Measurements from ENCODE around the gene USP3.

USP3 gene

GRCh38 chr15:63499611-63500010 is 4.8 kb upstream of the USP3 start:
- TF ChIP-seq, protein P1, sequence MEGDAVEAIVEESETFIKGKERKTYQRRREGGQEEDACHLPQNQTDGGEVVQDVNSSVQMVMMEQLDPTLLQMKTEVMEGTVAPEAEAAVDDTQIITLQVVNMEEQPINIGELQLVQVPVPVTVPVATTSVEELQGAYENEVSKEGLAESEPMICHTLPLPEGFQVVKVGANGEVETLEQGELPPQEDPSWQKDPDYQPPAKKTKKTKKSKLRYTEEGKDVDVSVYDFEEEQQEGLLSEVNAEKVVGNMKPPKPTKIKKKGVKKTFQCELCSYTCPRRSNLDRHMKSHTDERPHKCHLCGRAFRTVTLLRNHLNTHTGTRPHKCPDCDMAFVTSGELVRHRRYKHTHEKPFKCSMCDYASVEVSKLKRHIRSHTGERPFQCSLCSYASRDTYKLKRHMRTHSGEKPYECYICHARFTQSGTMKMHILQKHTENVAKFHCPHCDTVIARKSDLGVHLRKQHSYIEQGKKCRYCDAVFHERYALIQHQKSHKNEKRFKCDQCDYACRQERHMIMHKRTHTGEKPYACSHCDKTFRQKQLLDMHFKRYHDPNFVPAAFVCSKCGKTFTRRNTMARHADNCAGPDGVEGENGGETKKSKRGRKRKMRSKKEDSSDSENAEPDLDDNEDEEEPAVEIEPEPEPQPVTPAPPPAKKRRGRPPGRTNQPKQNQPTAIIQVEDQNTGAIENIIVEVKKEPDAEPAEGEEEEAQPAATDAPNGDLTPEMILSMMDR (IDR thresholded peaks at IDR 0.05; ENCODE audit: extremely low read depth, missing control alignments): no peak
- no peak for DNase-seq (ENCODE audit: low spot score)

DNA sequence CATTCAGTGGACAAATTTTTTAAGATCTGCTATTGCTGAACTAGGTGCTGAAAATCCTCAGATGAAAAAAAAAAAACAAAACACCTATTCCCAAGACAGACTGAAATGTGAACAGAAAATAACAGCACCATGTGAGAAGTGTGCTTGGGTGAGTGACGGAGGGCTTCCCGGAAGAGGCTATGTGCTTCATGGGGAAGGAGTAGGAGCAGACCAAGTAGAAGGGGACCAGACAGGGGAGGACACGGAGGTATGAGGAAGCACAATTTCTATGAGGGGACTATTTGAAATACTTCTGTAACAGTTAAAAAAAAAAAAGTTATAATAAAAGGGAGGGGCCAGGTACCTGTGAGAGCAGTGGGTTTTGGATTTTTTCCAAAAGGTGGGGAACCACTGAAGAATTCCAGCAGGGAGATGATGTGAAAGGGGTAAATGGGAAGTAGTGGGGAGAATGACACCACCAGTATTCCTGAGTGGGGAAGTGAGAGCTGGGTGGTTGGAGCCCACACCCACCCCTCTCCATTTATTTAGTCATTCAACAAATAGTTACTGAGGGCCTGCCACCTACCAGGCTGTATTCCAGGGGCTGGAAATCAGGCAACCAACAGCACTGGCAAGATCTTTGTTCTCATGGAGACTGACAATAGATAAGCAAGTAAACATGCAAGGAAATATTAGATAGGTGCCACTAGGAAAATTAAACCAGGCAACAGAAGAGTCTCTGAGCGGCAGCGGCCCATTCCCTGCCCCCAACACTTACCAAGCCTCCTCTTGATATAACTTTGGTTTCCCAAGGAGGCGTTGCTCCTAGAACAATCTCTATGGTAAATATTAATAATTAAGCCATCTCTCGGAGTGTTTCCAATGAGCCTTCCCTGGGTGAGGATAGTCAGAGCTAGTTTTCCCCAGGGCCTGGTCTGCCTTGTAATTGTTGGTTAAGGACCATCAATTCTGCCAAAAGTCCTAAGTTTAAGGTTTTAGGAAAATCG is 3.8 kb upstream of the USP3 start:
- TF ChIP-seq, protein P1 (IDR thresholded peaks at IDR 0.05; ENCODE audit: extremely low read depth, missing control alignments): no peak
- no peak for DNase-seq (ENCODE audit: low spot score)

GRCh38 chr15:63501256-63502089 is 2.9 kb upstream of the USP3 start:
- TF ChIP-seq, protein P1 (IDR thresholded peaks at IDR 0.05; ENCODE audit: extremely low read depth, missing control alignments): no peak
- no peak for DNase-seq (ENCODE audit: low spot score)

DNA sequence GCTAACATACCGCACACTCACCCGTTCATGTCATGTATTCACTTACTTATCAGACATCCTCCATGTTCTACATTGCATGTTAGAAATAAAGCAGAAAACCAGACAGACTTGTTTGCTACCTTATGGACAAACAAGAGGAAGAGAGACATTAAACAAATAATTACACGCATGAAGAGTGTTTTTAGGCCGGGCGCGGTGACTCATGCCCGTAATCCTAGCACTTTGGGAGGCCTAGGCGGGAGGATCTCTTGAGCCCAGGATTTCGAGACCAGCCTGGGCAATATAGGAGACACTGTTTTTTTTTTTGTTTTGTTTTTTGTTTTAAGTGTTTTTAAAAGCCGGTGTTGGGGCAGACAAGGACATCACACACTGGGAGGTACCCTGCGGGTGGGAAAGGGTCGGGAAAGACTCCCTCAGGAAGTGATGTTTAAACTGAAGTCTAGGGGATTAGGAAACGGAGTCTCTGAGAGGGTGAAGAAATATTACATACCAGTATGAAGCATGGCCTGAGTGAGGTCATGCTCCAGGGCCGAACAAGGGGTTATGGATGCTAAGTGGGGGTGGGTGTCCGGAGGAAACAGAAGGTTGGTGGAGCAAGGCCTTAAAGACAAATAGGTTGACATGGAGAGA is 2.1 kb upstream of the USP3 start:
- TF ChIP-seq, protein P1 (IDR thresholded peaks at IDR 0.05; ENCODE audit: extremely low read depth, missing control alignments): no peak
- DNase-seq (ENCODE audit: low spot score): no peak

- TF ChIP-seq, protein P1 (IDR thresholded peaks at IDR 0.05; ENCODE audit: extremely low read depth, missing control alignments): no peak
- peak; percentile 81 for DNase-seq (ENCODE audit: low spot score)
These were observed 1.3 kb upstream of the USP3 start for GRCh38 chr15:63502843-63503738.

- peak; percentile 51 for DNase-seq (ENCODE audit: low spot score)
- TF ChIP-seq, protein P1 (IDR thresholded peaks at IDR 0.05; ENCODE audit: extremely low read depth, missing control alignments): no peak
These were observed 600 bp upstream of the USP3 start for GRCh38 chr15:63503739-63504246.
